GM19468 (cell line): ENCODE results near the gene GPR3.
"Not testable (repeated sequence)": the region's sequence is repeated elsewhere in the genome, so short reads cannot be mapped to it uniquely, and the experiment has no call there.

Experiments used
- ATAC-seq: cut with Tn5 transposase; IDR thresholded peaks from one replicate; pipeline ENCODE4 v1.9.1; 2021; ENCODE audit warnings: mild to moderate bottlenecking, moderate library complexity, moderate number of reproducible peaks; ENCODE audit not compliant: unreplicated experiment; ENCODE audit errors: extremely low read depth

GPR3 gene

DNA sequence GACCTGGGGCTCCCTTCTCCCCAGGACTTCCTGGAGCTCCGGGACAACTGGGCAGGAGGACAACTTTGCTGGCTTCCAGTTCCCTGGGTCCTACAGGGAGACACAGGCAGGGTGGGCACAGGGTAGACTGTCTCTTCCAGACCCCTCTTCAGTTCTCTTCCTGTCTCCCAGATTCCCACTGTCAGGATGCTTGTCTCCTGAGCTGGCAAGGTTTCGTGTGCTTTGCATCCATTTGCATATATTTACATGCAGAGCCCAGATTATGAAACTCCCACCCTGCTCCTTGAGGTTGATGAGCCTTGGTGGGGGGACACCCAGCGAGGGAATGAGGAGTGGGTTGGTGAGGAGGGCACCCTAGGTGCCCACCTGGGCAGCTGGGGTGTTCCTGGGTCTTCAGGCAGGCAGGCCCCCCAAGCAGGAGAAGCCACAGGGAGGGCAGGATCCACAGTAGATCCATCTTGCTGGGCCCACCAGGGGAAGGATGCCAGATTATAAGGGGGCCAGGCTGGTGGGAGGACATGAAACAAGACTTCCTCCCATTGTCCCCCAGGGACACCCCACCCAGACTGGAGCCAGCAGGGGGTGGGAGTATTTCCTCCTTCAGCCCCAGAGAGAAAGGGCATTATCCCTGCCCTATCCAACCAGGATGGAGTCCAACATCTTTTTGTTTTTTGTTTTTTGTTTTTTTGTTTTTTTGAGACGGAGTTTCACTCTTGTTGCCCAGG lies 17.9 kb upstream of the GPR3 start, which contains the start of gene FCN3:
TSS of gene FCN3 (minus strand) at position 463 of the 725 bp plus-strand sequence. CDS start at position 457, 6 bp downstream.
- no peak for ATAC-seq

DNA sequence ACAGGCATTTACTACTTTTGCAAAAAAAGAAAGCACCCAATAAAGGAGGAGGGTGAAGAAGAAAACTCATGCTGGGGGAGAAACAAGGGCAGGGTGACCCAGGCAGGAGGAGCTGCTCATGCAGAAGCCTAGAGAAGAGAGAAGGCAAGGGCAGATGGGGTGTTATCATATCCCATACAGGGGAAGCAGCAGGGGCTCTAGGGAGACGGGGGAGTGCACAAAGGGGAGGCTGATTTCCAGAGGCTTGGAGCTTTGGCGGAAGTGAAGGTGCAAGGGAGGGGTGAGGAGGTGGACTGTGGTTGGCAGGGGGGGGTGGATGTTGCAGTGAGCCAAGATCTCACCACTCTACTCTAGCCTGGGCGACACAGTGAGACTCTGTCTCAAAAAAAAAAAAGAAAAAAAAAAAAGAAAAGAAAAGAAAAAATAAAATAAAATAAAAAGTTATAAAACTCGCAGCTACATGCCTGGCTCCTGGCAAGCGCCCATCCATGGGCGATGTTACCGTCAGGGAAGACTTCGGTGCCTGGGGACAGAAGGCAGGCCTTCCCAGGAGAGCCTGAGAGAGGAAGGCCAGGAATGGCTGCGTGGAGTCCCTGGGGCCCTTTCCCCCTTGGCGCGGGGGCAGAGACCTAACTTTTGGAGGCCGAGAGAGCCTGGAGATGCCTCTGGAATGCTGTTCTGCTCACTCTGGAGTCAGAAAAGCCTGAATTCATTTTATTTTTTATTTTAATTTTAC lies 14.5 kb upstream of the GPR3 start:
- ATAC-seq = no peak

DNA sequence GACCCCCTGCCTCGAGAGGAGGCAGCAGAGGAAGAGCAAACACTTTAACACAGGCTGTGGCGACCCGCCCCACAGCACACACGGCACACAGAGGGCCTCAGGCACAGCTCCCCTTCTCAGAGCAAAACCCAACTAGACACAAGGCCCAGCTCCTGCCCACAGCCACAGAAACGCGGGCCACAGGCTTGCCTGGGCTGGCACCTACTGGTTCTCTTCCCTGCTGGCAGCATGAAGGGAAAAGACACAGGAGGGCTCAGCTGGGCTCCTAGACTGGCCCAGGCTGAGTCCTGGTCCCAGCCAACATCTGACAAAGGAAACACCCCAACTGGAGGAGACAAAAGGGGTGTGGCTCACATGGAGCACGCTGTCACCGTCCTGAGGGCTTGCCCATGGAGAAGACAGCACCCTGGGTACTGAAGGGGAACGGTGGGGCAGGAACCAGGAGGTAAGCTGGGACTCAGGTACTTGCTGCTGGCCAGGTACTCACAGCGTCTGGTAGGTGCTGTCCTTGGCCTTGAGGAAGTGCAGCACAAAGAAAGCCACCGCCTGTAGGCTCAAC lies 12.8 kb upstream of the GPR3 start:
- ATAC-seq = no peak

DNA sequence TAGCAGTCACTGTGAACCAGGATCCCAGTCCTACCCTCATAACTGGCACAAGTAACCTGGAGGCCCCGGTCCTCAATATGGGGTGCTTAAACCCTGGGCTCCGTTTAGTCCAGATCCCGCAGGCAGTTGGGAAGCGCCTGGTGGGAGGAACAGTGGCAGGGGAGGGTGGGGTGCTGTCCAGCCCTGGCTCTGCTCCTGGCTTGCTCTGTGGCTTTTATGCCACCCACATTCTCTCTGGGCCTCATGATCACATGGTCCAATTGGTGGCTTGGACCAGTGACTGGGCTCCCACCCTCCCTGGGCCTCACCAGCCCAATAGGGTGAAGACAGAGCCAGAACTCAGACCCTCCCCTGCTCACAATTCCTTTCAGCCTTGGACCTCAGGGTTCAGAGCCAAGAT lies 12.2 kb upstream of the GPR3 start:
- ATAC-seq = no peak

DNA sequence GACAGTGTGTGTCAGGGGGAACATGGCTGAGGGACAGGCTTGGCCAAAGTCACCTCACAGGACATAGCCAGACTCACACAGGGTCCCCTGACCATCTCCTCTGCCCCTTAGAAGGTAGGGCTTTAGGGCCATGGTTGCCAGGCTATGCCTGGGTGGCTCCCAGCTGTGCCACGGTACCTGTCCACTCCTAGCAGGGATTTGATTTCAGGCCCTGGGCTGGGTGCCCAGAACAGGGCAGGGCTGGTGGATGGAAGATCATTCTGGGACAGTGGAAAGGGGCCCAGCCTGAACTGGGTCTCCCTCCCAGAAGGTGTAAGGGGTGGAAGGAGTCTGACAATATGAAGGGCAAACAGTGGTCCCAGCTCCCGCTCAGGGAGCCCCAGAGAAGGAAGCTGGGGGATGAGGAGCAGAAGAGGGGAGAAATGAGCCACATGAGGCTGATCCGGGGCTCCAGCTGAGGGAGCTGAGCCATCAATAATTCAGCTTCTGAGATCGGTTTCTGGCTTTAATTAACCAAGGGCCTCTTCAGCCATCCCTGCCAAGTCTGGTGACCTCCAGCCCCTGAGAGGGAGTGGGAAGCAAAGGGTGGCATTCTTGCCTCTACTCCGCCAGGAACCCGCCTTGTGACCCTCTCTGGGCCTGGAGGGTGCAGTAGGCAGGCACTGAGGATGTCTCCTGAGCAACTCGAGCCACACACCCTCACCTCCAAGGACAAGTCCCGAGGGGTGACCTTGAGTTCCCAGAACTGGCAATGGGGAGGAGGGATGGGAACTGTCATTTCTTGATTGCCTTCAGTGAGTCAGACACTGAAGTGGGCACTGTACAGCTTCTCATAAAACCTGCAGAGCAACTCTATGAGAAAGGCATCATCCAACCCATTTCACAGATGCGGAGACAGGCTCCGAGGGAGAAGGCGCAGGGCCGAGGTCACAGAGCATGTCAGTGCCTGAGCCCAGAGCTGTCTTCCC lies 11.4 kb upstream of the GPR3 start:
- no peak for ATAC-seq

DNA sequence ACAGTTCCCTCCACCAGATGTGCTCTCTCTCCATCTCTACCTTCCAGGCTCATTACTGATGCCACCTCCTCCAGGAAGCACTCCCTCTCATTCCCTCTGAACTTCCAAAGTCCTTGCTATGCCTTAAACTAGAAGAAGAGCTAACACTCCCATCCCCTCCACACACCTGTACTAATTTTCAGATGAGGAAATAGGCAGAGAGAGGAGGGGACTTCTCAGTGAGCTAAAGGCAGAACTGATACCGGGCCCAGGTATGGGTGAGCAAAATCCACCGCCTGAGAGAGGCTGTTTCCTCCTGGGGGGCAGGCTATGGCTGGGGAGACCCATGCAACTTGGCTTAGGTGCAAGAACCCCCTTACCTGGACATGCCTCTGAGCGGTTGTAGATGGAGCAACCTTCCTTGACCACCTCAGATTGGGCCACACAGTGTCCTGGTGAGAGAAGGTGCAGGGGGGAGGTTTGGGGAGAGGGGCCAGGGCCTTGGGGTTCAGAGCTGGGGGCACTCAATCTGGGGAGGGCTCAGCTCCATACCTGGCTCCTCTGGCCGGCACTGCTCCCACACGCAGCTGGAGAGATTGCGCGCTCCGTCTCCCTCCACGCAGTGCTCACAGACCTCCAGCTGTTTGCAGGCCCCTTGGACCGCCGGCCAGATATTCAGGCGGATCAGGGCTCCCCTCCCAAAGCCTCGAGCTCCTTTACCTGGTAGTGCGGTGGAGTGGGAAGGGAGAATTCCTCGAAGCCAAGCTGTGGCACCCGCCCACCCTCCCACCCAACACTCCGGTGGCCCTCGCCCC lies 10.3 kb upstream of the GPR3 start:
- no peak for ATAC-seq

DNA sequence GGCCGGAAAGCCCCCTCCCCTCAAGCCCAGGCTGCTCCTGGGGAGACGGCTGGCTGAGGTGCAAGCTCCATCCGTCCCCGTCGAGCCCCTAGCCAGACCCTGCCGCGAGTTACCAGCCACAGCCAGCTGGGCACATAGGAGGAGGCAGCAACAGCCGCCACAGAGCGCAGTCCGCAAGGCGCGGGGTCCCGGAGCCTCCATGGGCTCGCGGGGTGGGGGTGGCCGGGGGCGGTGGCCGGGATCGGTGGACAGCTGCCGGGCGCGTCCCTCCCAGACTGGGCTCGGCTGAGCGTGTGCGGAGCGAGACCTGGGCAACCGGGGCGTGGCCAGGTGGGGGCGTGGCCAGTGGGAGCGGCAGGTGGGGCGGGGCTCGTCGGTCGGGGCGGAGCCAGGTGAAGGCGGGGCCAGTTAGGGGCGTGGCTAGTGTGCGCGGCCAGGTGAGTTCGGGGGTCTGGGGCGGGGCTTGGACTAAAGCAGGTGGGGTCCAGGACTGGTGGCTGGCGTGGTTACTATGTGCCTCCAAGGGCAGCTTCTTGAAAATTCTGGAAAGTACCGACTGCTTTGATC lies 9.3 kb upstream of the GPR3 start, which contains the start of gene CD164L2:
TSS of gene CD164L2 (minus strand) at position 295 of the 567 bp plus-strand sequence. CDS start at position 201, 94 bp downstream.
- no peak for ATAC-seq

DNA sequence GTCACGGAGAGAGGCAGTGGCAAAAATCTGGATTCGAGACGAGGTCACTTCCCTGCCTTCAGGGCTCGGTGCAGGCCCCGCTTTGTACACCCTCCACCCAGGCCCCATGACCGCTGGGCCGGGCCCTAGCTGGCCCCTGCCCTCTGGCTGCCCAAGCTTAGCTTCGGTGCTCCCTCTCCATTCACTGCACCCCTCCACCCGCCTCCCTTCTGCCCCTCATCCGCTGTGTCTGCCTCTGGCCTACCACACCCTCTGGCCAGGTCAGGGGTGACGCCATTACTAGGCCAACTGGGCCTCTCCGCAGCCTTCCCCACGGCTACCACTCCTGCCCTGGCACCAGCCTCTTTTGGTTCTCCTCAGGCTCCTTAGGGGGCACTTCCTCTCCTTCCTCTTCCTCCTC lies 8.8 kb upstream of the GPR3 start:
- no peak for ATAC-seq

DNA sequence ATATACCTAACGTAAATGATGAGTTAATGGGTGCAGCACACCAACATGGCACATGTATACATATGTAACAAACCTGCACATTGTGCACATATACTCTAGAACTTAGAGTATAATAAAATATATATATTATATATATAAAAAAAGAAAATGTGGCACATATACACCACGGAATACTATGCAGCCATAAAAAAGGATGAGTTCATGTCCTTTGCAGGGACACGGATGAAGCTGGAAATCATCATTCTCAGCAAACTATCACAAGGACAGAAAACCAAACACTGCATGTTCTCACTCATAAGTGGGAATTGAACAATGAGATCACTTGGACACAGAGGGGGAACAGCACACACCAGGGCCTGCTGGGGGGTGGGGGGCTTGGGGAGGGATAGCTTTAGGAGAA lies 7.6 kb upstream of the GPR3 start:
- ATAC-seq = not testable (repeated sequence)

DNA sequence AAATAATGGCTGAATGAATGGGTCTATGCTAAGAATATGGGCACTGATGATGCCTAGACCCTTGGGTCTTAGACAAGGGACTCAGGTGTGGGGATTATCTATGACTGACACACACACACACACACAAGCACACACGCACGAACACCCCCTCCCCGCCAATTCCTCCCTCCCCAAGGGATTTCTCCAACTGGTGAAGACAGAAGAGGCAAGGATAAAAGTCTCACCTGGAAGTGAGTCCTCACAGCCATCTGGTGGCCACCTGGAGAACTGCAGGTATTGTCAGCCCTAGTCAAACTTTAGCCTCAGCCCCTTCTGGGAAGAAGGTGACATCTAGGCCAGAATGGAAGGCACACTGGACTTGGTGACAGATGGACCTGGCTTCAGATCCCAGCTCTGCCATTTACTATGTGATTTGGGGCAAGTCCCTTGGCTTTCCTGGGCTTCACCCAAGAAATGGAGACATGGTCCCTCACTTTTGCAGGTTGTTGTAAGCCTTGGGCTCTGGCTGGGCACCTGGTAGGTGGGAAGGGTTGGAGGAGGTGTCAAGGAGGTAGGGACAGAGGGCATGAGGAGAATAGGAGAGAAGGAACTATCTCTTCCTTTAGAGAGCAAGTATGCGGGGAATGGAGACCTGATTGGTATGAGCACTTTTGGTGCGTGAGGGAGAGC lies 4.0 kb upstream of the GPR3 start:
- ATAC-seq = no peak

DNA sequence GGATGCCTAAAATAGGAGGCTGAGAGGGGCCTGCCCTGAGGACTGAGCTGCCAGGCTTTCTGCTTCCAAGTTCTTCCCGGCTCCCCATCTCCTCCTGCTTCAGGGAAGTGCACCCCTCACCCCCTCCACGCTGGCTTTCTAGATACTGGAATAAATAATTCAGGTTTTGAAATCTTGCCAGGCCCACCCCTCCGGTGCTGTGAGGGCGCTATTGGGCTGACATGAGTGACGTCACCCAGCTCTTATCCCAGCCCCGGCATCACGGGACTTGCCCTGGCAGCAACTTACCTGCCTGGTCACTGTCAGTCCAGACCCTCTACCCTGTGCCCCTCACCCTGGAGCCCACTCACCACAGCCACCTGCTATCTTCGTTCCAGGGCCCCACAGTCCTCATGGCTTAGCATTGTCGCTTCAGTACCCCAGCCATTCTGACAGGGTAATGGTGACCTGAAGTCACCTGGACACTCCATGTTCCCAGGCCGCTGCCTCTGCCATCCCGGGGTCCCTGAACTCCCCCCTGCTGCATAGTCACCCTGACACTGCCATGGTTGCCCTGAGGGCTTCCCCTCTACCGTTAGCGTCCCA lies 819 bp upstream of the GPR3 start:
- no peak for ATAC-seq

DNA sequence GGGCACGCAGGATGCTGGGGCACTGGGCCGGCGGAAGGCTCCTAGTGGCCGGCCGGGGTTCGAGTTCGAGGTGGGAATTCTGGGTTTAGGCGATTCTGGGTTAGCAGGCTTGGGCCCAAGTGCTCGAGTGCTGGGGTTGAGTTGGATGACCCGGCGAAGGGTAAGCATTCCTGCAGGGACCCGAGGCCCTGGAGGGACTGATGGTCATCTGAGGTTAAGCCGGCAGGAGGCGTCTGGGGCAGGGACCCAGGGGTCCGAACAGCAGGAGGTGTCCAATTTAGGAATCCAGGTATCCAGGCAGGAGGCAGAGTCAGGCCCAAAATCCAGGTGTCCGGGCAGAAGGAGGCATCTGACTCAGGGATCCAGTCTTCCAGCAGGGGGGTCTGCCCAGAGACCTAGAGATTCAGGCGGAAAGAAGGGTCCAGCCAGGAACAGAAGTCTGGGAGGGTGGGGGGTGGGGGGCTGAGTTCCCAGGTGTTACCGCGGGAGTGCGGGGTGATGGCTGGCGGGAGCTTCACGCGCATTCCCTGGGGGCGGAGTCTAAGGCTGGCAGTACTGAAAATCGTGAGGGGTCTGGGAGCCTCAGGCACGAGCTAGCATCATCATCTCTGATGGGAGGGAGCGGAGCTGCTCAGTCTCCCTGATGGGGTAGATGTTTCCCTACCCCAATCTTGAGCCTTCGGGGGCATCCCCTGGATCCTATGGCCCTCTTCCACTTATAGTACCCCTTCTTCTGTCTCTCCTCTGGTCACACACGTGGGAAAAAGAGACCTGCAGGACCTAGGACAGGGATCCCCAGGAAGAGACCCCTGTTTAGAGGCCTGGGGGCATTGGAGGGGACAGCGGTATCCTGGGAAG lies 585 bp downstream of the GPR3 start:
- ATAC-seq = no peak

DNA sequence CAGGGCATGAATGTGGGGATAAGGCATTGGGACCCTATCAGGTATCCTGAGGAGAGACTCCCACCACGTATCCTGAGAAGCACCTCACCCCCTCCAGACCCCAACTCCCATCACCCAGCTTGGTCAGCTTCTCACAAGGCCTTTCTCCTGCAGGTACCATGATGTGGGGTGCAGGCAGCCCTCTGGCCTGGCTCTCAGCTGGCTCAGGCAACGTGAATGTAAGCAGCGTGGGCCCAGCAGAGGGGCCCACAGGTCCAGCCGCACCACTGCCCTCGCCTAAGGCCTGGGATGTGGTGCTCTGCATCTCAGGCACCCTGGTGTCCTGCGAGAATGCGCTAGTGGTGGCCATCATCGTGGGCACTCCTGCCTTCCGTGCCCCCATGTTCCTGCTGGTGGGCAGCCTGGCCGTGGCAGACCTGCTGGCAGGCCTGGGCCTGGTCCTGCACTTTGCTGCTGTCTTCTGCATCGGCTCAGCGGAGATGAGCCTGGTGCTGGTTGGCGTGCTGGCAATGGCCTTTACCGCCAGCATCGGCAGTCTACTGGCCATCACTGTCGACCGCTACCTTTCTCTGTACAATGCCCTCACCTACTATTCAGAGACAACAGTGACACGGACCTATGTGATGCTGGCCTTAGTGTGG lies 1.3 kb downstream of the GPR3 start:
- no peak for ATAC-seq

DNA sequence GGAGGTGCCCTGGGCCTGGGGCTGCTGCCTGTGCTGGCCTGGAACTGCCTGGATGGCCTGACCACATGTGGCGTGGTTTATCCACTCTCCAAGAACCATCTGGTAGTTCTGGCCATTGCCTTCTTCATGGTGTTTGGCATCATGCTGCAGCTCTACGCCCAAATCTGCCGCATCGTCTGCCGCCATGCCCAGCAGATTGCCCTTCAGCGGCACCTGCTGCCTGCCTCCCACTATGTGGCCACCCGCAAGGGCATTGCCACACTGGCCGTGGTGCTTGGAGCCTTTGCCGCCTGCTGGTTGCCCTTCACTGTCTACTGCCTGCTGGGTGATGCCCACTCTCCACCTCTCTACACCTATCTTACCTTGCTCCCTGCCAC lies 1.8 kb downstream of the GPR3 start:
- ATAC-seq = no peak

DNA sequence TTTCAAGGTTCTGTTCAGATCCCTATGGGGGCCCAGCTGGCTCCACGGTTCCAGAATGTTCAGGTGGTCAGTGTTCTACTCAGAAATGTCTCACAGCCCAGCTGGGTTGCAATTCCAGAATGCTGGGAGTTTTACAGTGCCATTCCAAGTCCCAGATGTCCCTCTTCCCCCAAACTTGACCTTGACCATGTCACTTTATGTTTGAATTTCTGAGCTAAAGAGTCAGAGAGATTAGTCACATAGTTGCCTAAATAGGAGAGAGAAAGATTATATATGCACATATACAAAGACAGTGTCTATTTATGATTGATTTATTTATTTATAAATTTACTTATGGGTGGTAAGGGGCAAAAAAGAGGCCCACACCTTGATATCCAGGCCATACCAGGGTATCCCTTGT lies 2.5 kb downstream of the GPR3 start:
- no peak for ATAC-seq

DNA sequence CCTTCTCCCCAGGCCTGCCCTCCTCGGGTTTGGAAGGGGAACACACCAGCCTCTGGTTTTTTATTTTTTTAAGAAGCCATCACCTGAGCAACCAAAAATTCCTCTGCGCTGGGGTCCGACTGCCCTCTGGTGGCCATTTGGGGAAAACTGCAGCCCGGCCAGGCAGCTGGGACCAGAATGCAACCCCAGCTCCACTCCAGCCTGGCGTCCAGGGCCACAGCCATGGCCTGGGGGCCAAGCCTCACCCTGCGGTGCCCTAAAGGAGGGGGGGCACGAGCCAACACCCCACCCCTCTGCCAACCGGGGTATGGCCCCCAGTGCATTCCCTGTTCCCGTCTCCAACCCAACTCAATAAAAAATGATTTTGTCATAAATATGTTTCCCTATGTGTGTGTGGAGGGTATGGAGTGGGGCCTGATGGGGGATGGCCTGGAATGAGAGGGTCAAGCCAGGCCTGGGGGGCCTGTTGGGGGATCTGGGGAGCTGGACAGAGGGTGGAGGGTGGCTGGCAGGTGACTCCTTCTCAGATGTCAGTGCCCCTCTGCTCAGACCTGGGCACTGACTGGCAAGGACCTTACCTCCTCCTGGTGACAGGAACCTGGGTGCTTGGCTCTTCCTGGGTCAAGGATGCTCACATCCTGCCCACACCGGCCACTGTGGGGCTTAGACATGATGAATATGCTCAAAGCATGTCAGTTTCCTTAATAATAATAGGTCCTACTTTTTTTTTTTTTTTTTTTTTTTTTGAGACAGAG lies 3.2 kb downstream of the GPR3 start:
- ATAC-seq = no peak
